Breast epithelium (tissue), 3 donors: Measurements from ENCODE around the gene NLRP6.
"Not testable (repeated sequence)": the region's sequence is repeated elsewhere in the genome, so short reads cannot be mapped to it uniquely, and the experiment has no call there.

Experiments
- POLR2A ChIP-seq: fragments of 450-650 bp; IDR thresholded peaks from one replicate; pipeline ENCODE4 v1.6.1; 2016; ENCODE audit warnings: antibody characterized with exemption, mild to moderate bottlenecking, moderate library complexity
- POLR2AphosphoS5 ChIP-seq, 3 donors: sonication (generic); formaldehyde crosslinking; IDR thresholded peaks; one replicate each; pipeline ENCODE4 v1.6.1; 2017; ENCODE audit warnings: antibody characterized with exemption in 3 of 3

- not testable (repeated sequence) for TF ChIP-seq POLR2A; POLR2AphosphoS5 (IDR thresholded peaks at IDR 0.05)
Measured at GRCh38 chr11:286977-287820, 9.0 kb downstream of the NLRP6 start.
